ENCODE results near the gene FAAP100. TPM values are rescaled to one million over a fixed set of nuclear protein-coding genes. Genes with fewer than 3 reads are reported as not detected.
A peak's percentile ranks its signal among the peaks of the same experiment; 100 is the strongest.

FAAP100 gene
- total and polyA plus RNA-seq, 2 experiments from 2014 or later: 18.3 to 34.4 TPM

DNA sequence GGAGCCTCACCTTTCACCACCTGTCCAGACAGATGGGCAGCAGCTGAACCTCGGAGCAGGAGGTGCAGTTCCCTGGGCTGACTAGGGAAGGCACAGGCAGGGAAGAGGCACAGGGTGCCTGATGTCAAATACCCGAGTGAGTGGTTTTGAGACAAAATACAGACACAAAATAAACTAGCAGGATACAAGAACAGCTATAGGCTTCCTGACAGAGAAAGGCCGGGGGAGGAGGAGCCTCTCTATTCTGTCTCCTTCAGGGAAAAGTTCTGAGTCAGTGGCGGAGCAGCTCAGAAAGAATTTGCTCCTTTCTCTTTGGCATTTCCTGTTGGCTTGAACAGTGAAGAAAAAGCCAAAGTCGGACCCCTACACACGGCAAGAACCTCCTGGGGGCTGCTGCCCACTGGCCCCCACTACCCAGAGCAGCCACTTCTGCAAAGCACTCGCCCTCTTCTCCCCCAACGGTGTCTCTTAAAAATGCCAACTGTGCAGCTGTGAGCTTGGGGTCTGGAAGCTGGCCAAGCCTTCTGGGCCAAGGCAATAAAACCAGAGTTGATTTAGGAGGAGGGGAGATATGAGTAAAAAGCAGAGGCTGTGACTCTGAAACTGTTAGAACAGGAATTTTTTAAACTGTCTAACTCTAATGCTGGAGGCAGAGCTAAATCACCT, 14.4 kb upstream of the FAAP100 start:
- peak; percentile 83 for DNase-seq (ENCODE audit: low spot score)
- H3K4me3 ChIP-seq: no peak overlapping the region
- 31% methylated on average over 8 of the region's 8 CpGs for WGBS (ENCODE audit: low lambda C conversion rate, missing lambda C conversion rate)

DNA sequence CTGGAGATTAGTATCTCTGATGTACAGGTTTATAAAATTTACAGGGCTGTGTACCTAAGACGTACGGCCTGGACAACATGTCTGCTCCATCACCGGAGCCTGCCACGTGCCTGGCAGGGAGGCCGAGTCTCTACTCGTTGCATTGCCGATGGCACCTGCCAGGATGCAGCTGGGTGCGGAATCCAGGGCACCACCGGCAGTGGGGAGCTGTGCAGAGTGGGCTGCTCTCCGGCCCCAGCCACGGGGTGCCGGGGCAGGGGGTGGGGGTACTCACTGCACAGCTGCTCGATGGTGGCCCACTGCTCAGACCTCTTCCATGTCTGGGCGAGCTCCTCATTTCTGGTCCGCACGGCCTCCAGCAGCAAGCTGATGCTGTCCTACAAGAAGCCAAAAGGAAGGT, 13.1 kb upstream of the FAAP100 start:
- H3K36me3 ChIP-seq (replicated peaks; ENCODE audit: insufficient read depth, low read depth): no peaks in the 10 kb centered on the region
- H3K4me2 ChIP-seq: no peak overlapping the region
- no peak overlapping the region for H3K4me3 ChIP-seq
- no peak overlapping the region for H2AFZ ChIP-seq
- peak overlapping the region; percentile 89 for H3K27ac ChIP-seq
- peaks cover 30% of the 10 kb centered on the region for H3K4me1 ChIP-seq (ENCODE audit: insufficient read depth)
- no peaks in the 10 kb centered on the region for H3K79me2 ChIP-seq
- no peaks in the 10 kb centered on the region for H3K9me3 ChIP-seq (ENCODE audit: low read depth)
- H4K20me1 ChIP-seq (ENCODE audit: insufficient read depth, poor library complexity, severe bottlenecking): no peaks in the 10 kb centered on the region
- TF ChIP-seq EZH2 (IDR thresholded peaks at IDR 0.05; ENCODE audit: borderline replicate concordance) (no peak), EZH2phosphoT487 (IDR thresholded peaks at IDR 0.05; ENCODE audit: low read depth, severe bottlenecking, unreplicated experiment) (no peak)
- TF ChIP-seq, protein P1, sequence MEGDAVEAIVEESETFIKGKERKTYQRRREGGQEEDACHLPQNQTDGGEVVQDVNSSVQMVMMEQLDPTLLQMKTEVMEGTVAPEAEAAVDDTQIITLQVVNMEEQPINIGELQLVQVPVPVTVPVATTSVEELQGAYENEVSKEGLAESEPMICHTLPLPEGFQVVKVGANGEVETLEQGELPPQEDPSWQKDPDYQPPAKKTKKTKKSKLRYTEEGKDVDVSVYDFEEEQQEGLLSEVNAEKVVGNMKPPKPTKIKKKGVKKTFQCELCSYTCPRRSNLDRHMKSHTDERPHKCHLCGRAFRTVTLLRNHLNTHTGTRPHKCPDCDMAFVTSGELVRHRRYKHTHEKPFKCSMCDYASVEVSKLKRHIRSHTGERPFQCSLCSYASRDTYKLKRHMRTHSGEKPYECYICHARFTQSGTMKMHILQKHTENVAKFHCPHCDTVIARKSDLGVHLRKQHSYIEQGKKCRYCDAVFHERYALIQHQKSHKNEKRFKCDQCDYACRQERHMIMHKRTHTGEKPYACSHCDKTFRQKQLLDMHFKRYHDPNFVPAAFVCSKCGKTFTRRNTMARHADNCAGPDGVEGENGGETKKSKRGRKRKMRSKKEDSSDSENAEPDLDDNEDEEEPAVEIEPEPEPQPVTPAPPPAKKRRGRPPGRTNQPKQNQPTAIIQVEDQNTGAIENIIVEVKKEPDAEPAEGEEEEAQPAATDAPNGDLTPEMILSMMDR (IDR thresholded peaks at IDR 0.05; ENCODE audit: poor library complexity): no peak
- no peak for DNase-seq (ENCODE audit: low spot score)
- no peaks in the 10 kb centered on the region for H3K9me2 ChIP-seq (replicated peaks; ENCODE audit: insufficient read depth)
- WGBS (ENCODE audit: low lambda C conversion rate, missing lambda C conversion rate): 98% methylated on average over 13 of the region's 16 CpGs
- H3K27me3 ChIP-seq: no peaks in the 10 kb centered on the region

More for the DNA sequence above, 14.4 kb upstream of the FAAP100 start:
- H4K20me1 ChIP-seq (ENCODE audit: insufficient read depth, poor library complexity, severe bottlenecking): no peaks in the 10 kb centered on the region
- H3K27ac ChIP-seq: peak overlapping the region; percentile 89
- no peaks in the 10 kb centered on the region for H3K9me3 ChIP-seq (ENCODE audit: low read depth)
- H2AFZ ChIP-seq: no peak overlapping the region
- H3K4me2 ChIP-seq: peak overlapping the region; percentile 72
- peaks cover 30% of the 10 kb centered on the region for H3K4me1 ChIP-seq (ENCODE audit: insufficient read depth)
- H3K9me2 ChIP-seq (replicated peaks; ENCODE audit: insufficient read depth): no peaks in the 10 kb centered on the region
- H3K27me3 ChIP-seq: no peaks in the 10 kb centered on the region
- no peaks in the 10 kb centered on the region for H3K36me3 ChIP-seq (replicated peaks; ENCODE audit: insufficient read depth, low read depth)
- TF ChIP-seq EZH2 (IDR thresholded peaks at IDR 0.05; ENCODE audit: borderline replicate concordance) (no peak), EZH2phosphoT487 (IDR thresholded peaks at IDR 0.05; ENCODE audit: low read depth, severe bottlenecking, unreplicated experiment) (no peak)
- TF ChIP-seq, protein P1 (IDR thresholded peaks at IDR 0.05; ENCODE audit: poor library complexity): no peak
- no peaks in the 10 kb centered on the region for H3K79me2 ChIP-seq

DNA sequence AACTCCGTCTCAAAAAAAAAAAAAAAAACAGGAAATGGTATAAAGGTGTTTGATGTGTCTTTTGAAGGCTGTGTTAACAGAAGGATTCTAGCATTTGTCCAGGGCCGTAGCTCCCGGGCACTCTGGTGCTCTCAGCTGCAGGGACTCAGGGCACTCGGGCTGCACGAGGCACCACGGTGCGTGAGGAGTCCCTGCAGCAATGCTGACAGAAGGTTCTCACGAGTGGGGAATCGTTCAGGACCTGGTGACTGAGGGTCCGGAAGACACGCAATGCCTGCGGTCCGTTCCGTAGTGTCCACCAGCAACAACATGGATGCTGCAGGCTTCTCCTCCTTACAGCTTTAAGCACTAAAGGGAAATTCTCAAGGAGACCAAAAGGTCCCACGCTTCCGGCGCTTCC, 12.6 kb upstream of the FAAP100 start:
- WGBS (ENCODE audit: low lambda C conversion rate, missing lambda C conversion rate): 96% methylated on average over 17 of the region's 17 CpGs
- Histone ChIP-seq H3K9me2 (replicated peaks; ENCODE audit: insufficient read depth) (no peaks in the 10 kb centered on the region), H2AFZ (no peak overlapping the region), H3K36me3 (replicated peaks; ENCODE audit: insufficient read depth, low read depth) (no peaks in the 10 kb centered on the region), H3K79me2 (no peaks in the 10 kb centered on the region), H3K27ac (peak overlapping the region; percentile 43), H3K4me1 (ENCODE audit: insufficient read depth) (peaks cover 30% of the 10 kb centered on the region), H4K20me1 (ENCODE audit: insufficient read depth, poor library complexity, severe bottlenecking) (no peaks in the 10 kb centered on the region), H3K4me2 (no peak overlapping the region), H3K4me3 (no peak overlapping the region), H3K27me3 (no peaks in the 10 kb centered on the region), H3K9me3 (ENCODE audit: low read depth) (no peaks in the 10 kb centered on the region)
- no peak for DNase-seq (ENCODE audit: low spot score)
- TF ChIP-seq EZH2phosphoT487 (IDR thresholded peaks at IDR 0.05; ENCODE audit: low read depth, severe bottlenecking, unreplicated experiment) (no peak), EZH2 (IDR thresholded peaks at IDR 0.05; ENCODE audit: borderline replicate concordance) (no peak)
- TF ChIP-seq, protein P1 (IDR thresholded peaks at IDR 0.05; ENCODE audit: poor library complexity): no peak

All from hepatocyte (in vitro differentiated cells).